Stomach (tissue), 4 donors: ENCODE results near the gene GPR65.

Experiments
- EP300 ChIP-seq: sonication (generic); formaldehyde crosslinking; IDR thresholded peaks from one replicate; pipeline ENCODE4 v1.6.1; 2017; ENCODE audit warnings: antibody characterized with exemption
- POLR2A ChIP-seq, 4 donors: fragments of 450-650 bp; IDR thresholded peaks; one replicate each; pipeline ENCODE4 v1.6.1; 2016; ENCODE audit warnings: antibody characterized with exemption in 4 of 4, control low read depth in 2 of 4, mild to moderate bottlenecking in 1 of 4, moderate library complexity in 1 of 4
- POLR2AphosphoS5 ChIP-seq, 3 donors: sonication (generic); formaldehyde crosslinking; IDR thresholded peaks; one replicate each; pipeline ENCODE4 v1.6.1; 2016; ENCODE audit warnings: antibody characterized with exemption in 3 of 3
- TF ChIP-seq, protein P1 (sequence below), 7 experiments: fragments of 450-650 bp in 4 of 7; fragments of 200-600 bp in 3 of 7; sonication (generic) in 3 of 7; IDR thresholded peaks; one replicate each; pipeline ENCODE4 v1.5.1; 2016 to 2019; ENCODE audit warnings: antibody characterized with exemption in 7 of 7, control low read depth in 2 of 7, mild to moderate bottlenecking in 1 of 7

GRCh38 chr14:88063811-88064210 is 58.9 kb downstream of the GPR65 start:
- TF ChIP-seq POLR2AphosphoS5 (IDR thresholded peaks at IDR 0.05) (no peak), EP300 (no peak), POLR2A (IDR thresholded peaks at IDR 0.05) (no peak)
- TF ChIP-seq, protein P1, sequence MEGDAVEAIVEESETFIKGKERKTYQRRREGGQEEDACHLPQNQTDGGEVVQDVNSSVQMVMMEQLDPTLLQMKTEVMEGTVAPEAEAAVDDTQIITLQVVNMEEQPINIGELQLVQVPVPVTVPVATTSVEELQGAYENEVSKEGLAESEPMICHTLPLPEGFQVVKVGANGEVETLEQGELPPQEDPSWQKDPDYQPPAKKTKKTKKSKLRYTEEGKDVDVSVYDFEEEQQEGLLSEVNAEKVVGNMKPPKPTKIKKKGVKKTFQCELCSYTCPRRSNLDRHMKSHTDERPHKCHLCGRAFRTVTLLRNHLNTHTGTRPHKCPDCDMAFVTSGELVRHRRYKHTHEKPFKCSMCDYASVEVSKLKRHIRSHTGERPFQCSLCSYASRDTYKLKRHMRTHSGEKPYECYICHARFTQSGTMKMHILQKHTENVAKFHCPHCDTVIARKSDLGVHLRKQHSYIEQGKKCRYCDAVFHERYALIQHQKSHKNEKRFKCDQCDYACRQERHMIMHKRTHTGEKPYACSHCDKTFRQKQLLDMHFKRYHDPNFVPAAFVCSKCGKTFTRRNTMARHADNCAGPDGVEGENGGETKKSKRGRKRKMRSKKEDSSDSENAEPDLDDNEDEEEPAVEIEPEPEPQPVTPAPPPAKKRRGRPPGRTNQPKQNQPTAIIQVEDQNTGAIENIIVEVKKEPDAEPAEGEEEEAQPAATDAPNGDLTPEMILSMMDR (IDR thresholded peaks at IDR 0.05), result no peak
